ENCODE results near the gene PALLD. TPM values are rescaled to one million over a fixed set of nuclear protein-coding genes. Genes with fewer than 3 reads are reported as not detected.
"Not testable (repeated sequence)": the region's sequence is repeated elsewhere in the genome, so short reads cannot be mapped to it uniquely, and the experiment has no call there.

PALLD gene
- total and polyA plus RNA-seq, 12 donors = 169 to 1,537 (median 667) TPM

DNA sequence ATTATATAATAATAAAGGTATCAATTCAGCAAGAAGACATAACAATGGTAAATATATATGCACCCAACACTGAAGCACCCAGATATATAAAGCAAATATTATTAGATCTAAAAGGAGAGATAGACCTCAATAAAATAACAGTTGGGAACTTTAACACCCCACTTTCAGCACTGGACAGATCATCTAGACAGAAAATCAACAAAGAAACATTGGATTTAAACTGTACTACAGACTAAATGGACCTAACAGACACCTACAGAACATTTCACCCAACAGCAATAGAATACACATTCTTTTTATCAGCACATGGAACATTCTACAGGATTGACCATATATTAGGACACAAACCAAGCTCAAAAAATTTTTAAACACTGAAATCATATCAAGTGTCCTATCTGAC, 436.6 kb downstream of the PALLD start:
- ATAC-seq (no peak), DNase-seq (no peak)
- no peaks in the 10 kb centered on the region for H3K27me3 ChIP-seq
- intact Hi-C loops (cut with DNase I) = no loop called here
- TF ChIP-seq, protein P1, sequence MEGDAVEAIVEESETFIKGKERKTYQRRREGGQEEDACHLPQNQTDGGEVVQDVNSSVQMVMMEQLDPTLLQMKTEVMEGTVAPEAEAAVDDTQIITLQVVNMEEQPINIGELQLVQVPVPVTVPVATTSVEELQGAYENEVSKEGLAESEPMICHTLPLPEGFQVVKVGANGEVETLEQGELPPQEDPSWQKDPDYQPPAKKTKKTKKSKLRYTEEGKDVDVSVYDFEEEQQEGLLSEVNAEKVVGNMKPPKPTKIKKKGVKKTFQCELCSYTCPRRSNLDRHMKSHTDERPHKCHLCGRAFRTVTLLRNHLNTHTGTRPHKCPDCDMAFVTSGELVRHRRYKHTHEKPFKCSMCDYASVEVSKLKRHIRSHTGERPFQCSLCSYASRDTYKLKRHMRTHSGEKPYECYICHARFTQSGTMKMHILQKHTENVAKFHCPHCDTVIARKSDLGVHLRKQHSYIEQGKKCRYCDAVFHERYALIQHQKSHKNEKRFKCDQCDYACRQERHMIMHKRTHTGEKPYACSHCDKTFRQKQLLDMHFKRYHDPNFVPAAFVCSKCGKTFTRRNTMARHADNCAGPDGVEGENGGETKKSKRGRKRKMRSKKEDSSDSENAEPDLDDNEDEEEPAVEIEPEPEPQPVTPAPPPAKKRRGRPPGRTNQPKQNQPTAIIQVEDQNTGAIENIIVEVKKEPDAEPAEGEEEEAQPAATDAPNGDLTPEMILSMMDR (IDR thresholded peaks at IDR 0.05) = no peak
- H3K36me3 ChIP-seq = peaks cover 0 to 32% (median 12%) of the 10 kb centered on the region in 9 donors
- no peak overlapping the region for H3K27ac ChIP-seq
- peaks cover 0 to 78% (median 33%) of the 10 kb centered on the region in 11 donors for H3K9me3 ChIP-seq
- no peak overlapping the region for H3K4me3 ChIP-seq
- H3K4me1 ChIP-seq = peaks cover 0 to 7% (median 0%) of the 10 kb centered on the region in 9 donors

DNA sequence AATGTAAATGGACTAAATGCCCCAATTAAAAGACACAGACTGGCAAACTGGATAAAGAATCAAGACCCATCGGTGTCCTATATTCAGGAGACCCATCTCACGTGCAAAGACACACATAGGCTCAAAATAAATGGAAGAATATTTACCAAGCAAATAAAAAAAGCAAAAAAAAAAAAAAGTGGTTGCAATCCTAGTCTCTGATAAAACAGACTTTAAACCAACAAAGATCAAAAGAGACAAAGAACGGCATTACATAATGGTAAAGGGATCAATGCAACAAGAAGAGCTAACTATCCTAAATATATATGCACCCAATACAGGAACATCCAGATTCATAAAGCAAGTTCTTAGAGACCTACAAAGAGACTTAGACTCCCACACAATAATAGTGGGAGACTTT, 440.6 kb downstream of the PALLD start:
- H3K27me3 ChIP-seq; DNase-seq; ATAC-seq; H3K4me1 ChIP-seq; intact Hi-C loops (cut with DNase I); H3K36me3 ChIP-seq; H3K4me3 ChIP-seq; H3K27ac ChIP-seq: not testable (repeated sequence)
- WGBS, 2 donors = 94% methylated on average over 3 of the region's 3 CpGs
- peaks cover 0 to 93% (median 32%) of the 10 kb centered on the region in 11 donors for H3K9me3 ChIP-seq

DNA sequence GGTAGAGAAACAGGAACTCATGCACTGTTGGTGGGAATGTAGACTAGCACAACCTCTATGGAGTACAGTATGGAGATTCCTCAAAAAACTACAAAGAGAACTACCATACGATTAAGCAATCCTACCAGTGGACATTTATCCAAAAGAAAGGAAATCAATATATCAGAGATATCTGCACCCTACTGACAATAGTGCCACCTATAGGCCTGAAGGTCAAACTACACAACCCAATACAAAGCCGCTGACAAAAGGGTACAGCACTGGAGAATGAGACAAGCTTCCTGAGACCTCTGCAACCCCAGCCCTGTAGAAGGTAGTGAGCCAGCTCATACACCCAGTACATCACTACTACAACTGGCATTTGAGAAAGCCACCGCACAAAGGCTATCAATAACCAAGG, 446.1 kb downstream of the PALLD start:
- peak in 1 of 8 donors; percentile 41 for ATAC-seq
- intact Hi-C loops (cut with DNase I) = no loop called here

DNA sequence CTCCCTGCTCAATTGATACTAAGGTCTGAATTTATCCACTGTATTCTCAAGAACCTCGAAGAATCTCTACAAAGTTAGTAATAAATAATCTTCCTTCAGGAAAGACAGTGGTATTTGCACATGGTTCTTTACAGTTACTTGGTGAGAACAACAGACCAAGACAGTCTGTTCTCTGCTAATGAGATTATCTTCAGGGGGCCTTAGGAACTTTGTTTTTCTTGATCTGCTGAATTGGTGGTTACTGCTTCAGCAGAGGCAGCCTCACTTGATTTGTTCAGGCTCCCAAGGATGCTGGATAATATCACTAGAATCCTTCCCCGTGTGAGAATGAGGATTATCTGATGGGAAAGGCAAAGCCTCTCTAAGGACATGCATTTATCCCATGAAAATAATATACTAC, 448.4 kb downstream of the PALLD start:
- Histone ChIP-seq H3K4me1 (no peaks in the 10 kb centered on the region), H3K4me3 (no peak overlapping the region), H3K27ac (no peak overlapping the region), H3K27me3 (no peaks in the 10 kb centered on the region), H3K36me3 (no peaks in the 10 kb centered on the region), H3K9me3 (peaks cover 0 to 27% (median 0%) of the 10 kb centered on the region in 11 donors)
- TF ChIP-seq, protein P1 (IDR thresholded peaks at IDR 0.05) = no peak
- intact Hi-C loops (cut with DNase I) = no loop called here
- 58% methylated on average over 2 of the region's 2 CpGs for WGBS, 2 donors
- no peak for DNase-seq
- ATAC-seq = no peak

More for the DNA sequence above, 446.1 kb downstream of the PALLD start:
- Histone ChIP-seq H3K27me3 (no peaks in the 10 kb centered on the region), H3K9me3 (peaks cover 0 to 40% (median 13%) of the 10 kb centered on the region in 11 donors), H3K36me3 (no peaks in the 10 kb centered on the region), H3K4me3 (no peak overlapping the region), H3K4me1 (no peaks in the 10 kb centered on the region), H3K27ac (no peak overlapping the region)
- TF ChIP-seq, protein P1 (IDR thresholded peaks at IDR 0.05) = peak in 6 of 9 donors; percentile 6 to 51 (median 34)
- WGBS, 2 donors = 83% methylated on average over 3 of the region's 3 CpGs
- DNase-seq = no peak

DNA sequence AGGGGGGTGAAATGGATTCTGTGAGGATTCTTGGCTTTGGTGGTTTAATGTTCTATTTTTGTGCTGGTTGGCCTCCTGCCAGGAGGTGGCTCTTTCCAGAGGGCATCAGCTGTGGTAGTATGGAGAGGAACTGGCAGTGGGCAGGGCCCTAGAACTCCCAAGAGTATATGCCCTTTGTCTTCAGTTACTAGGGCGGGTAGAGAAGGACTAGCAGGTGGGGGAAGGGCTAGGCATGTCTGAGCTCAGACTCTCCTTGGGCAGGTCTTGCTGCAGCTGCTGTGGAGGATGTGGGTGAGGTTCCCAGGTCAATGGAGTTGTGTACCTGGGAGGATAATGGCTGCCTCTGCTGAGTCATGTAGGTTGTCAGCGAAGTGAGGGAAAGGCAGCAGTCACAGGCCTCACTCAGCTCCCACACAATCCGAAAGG, 456.0 kb downstream of the PALLD start:
- peaks cover 0 to 11% (median 0%) of the 10 kb centered on the region in 11 donors for H3K9me3 ChIP-seq
- H3K4me3 ChIP-seq; H3K36me3 ChIP-seq; ATAC-seq; intact Hi-C loops (cut with DNase I); H3K27ac ChIP-seq; H3K4me1 ChIP-seq; H3K27me3 ChIP-seq: not testable (repeated sequence)
- DNase-seq = peak in 1 of 2 donors; percentile 18
- 90% methylated on average over 3 of the region's 3 CpGs for WGBS, 2 donors
